Astrocyte of the cerebellum (primary cell): ENCODE data around the gene HMCN2.

ENCODE experiments used
- DNase-seq: peaks from one replicate; pipeline ENCODE4 v3.0.0-alpha.2; 2011; ENCODE audit warnings: low read depth
- H3K4me3 ChIP-seq: 2 replicates; pipeline ENCODE4 v1.5.1; 2011; ENCODE audit warnings: mild to moderate bottlenecking, low read depth, low read length, moderate library complexity
- in situ Hi-C: cut with HindIII; loops from 2 replicates; pipeline ENCODE4 v1.10.0; 2017; ENCODE audit warnings: low sequenced_read_pairs
- TF ChIP-seq, protein P1 (sequence below): IDR thresholded peaks from 2 replicates; pipeline ENCODE4 v1.5.1; 2012; ENCODE audit warnings: low read length, low read depth, moderate library complexity, mild to moderate bottlenecking; ENCODE audit errors: missing control alignments

The HMCN2 gene

DNA sequence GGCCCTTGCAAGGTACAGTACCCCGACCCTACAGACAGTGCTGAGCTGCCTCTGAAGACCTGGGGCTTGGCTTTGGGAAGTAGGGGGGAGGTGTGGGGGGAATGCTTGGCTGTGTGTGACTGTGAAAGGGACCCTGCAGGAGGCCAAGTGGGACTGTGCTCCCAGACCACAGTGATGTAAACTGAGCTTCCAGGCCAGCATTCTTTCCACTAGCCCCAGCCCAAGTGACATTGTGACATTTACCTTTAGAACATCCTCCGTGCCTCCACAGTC, 31.2 kb downstream of the HMCN2 start:
- TF ChIP-seq, protein P1, sequence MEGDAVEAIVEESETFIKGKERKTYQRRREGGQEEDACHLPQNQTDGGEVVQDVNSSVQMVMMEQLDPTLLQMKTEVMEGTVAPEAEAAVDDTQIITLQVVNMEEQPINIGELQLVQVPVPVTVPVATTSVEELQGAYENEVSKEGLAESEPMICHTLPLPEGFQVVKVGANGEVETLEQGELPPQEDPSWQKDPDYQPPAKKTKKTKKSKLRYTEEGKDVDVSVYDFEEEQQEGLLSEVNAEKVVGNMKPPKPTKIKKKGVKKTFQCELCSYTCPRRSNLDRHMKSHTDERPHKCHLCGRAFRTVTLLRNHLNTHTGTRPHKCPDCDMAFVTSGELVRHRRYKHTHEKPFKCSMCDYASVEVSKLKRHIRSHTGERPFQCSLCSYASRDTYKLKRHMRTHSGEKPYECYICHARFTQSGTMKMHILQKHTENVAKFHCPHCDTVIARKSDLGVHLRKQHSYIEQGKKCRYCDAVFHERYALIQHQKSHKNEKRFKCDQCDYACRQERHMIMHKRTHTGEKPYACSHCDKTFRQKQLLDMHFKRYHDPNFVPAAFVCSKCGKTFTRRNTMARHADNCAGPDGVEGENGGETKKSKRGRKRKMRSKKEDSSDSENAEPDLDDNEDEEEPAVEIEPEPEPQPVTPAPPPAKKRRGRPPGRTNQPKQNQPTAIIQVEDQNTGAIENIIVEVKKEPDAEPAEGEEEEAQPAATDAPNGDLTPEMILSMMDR, result no peak
- in situ Hi-C loops, result no loop called here

DNA sequence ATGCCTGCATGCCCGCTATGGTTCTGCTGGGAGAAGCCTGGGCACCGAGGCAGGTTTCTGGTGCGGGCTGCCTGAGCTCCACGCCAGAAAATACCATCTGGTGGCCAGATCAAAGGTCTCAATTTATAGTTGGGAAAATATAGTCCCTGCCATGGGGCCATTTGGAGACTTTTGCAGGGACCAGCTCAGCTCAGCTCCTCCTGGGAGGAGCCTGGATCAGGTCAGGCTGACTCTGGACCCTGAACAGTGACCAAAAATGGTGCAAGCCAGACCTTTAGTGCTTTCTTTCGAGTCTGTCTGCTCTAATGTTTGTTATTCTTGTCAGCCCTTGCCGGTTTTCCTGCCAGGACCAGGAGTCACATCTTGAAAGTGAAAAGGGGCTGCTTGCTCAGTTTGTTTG, 31.8 kb downstream of the HMCN2 start:
- TF ChIP-seq, protein P1, result no peak
- in situ Hi-C loops, result no loop called here

More for the DNA sequence above, 31.2 kb downstream of the HMCN2 start:
- no peak for DNase-seq
- no peak overlapping the region for H3K4me3 ChIP-seq

DNA sequence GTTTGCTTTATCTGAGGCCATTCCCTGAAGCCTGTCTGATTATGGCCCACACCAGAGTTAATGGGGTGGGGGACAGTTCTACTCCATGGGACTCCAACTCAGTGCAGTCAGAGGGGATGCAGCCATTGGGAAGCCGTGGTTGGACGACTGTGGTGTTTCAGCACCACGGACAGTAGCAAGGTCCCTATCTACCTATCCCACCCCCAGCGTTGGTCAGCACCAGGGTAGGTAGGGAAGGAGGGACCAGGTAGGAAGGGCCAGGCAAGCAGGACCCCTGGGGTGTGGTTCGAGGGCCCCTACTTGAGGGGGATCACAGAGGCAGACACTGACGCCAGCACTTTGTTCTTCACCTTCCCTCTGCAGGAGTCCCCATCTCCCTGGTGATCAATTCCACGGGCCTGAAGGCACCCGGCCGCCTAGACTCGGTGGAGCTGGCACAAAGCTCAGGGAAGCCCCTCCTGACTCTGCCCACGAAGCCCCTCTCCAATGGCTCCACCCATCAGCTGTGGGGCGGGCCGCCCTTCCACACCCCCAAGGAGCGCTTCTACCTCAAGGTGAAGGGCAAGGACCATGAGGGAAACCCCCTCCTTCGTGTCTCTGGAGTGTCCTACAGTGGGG, 33.2 kb downstream of the HMCN2 start:
- TF ChIP-seq, protein P1, result no peak
- DNase-seq, result no peak
- in situ Hi-C loops, result no loop called here

More for the DNA sequence above, 31.8 kb downstream of the HMCN2 start:
- no peak overlapping the region for H3K4me3 ChIP-seq
- no peak for DNase-seq

DNA sequence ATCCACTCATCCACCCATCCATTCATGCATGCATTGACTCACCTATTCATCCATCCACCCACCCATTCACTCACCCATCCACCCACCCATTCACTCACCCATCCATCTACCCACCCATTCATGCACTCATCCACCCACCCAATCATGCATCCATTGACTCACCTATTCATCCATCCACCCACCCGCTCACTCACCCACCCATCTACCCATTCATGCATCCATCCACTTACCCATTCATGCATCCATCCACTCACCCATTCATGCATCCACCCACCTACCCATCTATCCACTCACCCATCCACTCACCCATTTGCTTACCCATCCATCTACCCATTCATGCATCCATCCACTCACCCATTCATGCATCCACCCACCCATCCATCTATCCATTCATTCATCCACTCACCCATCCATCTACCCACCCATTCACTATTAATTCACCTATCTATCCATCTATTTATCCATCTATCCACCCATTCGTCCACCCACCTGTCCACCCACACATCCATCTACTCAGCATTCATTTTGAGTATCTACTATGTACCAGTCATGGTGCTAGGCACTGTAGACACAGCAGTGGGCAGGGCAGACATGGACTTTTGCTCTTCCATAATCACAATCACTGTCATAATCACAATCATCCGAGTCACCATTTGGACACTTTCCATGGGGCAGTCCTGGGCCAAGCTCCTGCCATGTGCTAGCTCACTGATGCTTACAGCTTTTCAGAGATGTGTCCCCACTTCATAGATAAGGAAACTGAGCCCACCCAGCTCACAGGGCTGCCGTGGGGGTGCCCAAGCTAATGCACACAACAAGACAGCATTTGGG, 34.4 kb downstream of the HMCN2 start:
- H3K4me3 ChIP-seq, result no peak overlapping the region
- DNase-seq, result no peak
- TF ChIP-seq, protein P1, result no peak
- in situ Hi-C loops, result no loop called here

More for the DNA sequence above, 33.2 kb downstream of the HMCN2 start:
- no peak overlapping the region for H3K4me3 ChIP-seq

DNA sequence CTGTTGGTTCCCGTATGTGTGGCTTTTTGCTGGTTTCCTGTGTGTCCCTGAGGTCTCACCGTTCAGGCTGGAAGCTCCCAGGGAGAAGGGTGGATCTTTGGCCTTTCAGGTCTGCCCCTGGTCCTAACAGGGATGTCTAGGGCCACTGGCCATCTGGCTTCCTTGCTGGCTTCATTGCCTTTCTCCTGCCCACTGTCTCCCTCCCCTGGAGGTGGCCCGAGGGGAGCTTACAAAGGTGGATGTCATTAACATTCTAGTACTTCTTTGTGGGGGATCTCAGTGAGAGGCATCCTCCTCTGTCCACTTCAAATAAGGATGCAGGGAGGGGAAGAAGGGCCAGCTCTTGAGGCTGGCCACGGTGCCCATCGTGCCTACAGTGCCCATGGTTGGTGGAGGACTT, 35.2 kb downstream of the HMCN2 start:
- in situ Hi-C loops, result no loop called here
- TF ChIP-seq, protein P1, result no peak
- no peak for DNase-seq
- no peak overlapping the region for H3K4me3 ChIP-seq

DNA sequence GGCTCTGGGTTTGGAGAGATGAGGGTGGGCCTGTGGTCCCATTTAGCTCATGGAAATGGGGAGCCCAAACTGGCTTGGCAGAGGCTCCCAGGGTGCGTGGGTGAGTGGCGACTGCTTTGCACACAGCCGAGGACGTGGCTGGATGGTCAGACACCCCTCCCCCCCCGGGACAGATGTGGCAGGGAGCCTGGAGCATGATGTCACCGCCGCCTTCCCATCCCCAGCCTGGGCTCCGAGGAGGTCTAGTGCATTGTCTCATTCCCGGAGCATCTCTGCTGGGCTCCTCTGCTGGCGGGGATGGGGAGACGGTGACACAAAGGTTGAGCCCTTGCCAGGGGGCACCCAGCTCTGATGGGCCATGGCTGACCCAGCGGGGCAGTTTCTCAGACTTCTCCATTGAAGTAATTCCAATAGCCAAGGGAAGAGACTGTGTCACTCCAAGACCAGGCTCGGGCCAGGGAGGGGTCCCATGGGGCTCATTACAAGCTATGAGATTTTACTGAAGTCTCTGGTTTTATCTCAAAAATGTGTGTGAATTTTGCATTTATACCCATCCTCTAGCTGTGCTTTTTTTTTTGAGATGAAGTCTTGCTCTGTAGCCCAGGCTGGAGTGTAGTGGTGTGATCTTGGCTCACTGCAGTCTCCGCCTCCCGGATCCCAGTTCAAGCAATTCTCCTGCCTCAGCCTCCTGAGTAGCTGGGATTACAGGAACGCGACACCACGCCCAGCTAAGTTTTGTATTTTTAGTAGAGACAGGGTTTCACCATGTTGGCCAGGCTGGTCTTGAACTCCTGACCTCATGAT, 36.1 kb downstream of the HMCN2 start:
- no peak for DNase-seq
- in situ Hi-C loops, result no loop called here
- TF ChIP-seq, protein P1, result no peak
- H3K4me3 ChIP-seq, result no peak overlapping the region
